HG03457 (cell line): ENCODE results near the gene OR51F2.
"Not testable (repeated sequence)": the region's sequence is repeated elsewhere in the genome, so short reads cannot be mapped to it uniquely, and the experiment has no call there.

ENCODE experiments used
- ATAC-seq: cut with Tn5 transposase; IDR thresholded peaks from one replicate; pipeline ENCODE4 v1.9.1; 2021; ENCODE audit warnings: moderate number of reproducible peaks; ENCODE audit not compliant: unreplicated experiment

The OR51F2 gene

GRCh38 chr11:4821021-4821420, at the start of gene OR51F2:
Gene OR51F2, plus strand, starts transcription at chr11:4821321. Its CDS starts 101 bp downstream, at chr11:4821422.
- no peak for ATAC-seq

GRCh38 chr11:4782454-4782853, 38.7 kb upstream of the OR51F2 start:
- no peak for ATAC-seq

GRCh38 chr11:4797206-4797605, 23.9 kb upstream of the OR51F2 start:
- no peak for ATAC-seq

GRCh38 chr11:4798427-4799183, 22.5 kb upstream of the OR51F2 start:
- no peak for ATAC-seq

GRCh38 chr11:4801316-4801715, 19.8 kb upstream of the OR51F2 start:
- not testable (repeated sequence) for ATAC-seq

GRCh38 chr11:4804280-4804679, 16.8 kb upstream of the OR51F2 start, which contains the start of gene OR52R1:
Gene OR52R1, minus strand, starts transcription at chr11:4804380. Its CDS starts 0 bp downstream, at chr11:4804380.
- ATAC-seq: no peak

GRCh38 chr11:4808476-4808875, 12.6 kb upstream of the OR51F2 start:
- ATAC-seq: no peak

GRCh38 chr11:4809246-4809645, 11.9 kb upstream of the OR51F2 start:
- ATAC-seq: no peak

GRCh38 chr11:4825132-4825531, 4.0 kb downstream of the OR51F2 start:
- ATAC-seq: no peak

- no peak for ATAC-seq
Observed at GRCh38 chr11:4826425-4826824, 5.3 kb downstream of the OR51F2 start.

- ATAC-seq: no peak
Observed at GRCh38 chr11:4830346-4830745, 9.2 kb downstream of the OR51F2 start.

- no peak for ATAC-seq
Observed at GRCh38 chr11:4830909-4831308, 9.8 kb downstream of the OR51F2 start.

- no peak for ATAC-seq
Observed at GRCh38 chr11:4839851-4840549, 18.9 kb downstream of the OR51F2 start.

- no peak for ATAC-seq
Observed at GRCh38 chr11:4848908-4849532, 27.9 kb downstream of the OR51F2 start, which contains the start of gene OR51S1. Gene OR51S1, minus strand, starts transcription at chr11:4849208. Its CDS starts 0 bp downstream, at chr11:4849208.

GRCh38 chr11:4851033-4851432, 29.9 kb downstream of the OR51F2 start:
- no peak for ATAC-seq

- ATAC-seq: not testable (repeated sequence)
Observed at GRCh38 chr11:4854286-4854685, 33.2 kb downstream of the OR51F2 start.

- no peak for ATAC-seq
Observed at GRCh38 chr11:4862447-4863236, 41.5 kb downstream of the OR51F2 start.

GRCh38 chr11:4863876-4864275, 42.8 kb downstream of the OR51F2 start:
- no peak for ATAC-seq

GRCh38 chr11:4865855-4866254, 44.7 kb downstream of the OR51F2 start:
- no peak for ATAC-seq
